GM19351 (cell line): Measurements from ENCODE around the gene RFX8.
"Not testable (repeated sequence)": the region's sequence is repeated elsewhere in the genome, so short reads cannot be mapped to it uniquely, and the experiment has no call there.

Experiments
- ATAC-seq: cut with Tn5 transposase; IDR thresholded peaks from one replicate; pipeline ENCODE4 v1.9.1; 2021; ENCODE audit warnings: mild to moderate bottlenecking, moderate library complexity; ENCODE audit not compliant: unreplicated experiment

Gene RFX8

GRCh38 chr2:101474731-101475384 lies at the start of gene RFX8:
Gene RFX8, minus strand, starts transcription at chr2:101475112. Its CDS starts 8,264 bp downstream, at chr2:101466848.
- ATAC-seq = no peak

DNA sequence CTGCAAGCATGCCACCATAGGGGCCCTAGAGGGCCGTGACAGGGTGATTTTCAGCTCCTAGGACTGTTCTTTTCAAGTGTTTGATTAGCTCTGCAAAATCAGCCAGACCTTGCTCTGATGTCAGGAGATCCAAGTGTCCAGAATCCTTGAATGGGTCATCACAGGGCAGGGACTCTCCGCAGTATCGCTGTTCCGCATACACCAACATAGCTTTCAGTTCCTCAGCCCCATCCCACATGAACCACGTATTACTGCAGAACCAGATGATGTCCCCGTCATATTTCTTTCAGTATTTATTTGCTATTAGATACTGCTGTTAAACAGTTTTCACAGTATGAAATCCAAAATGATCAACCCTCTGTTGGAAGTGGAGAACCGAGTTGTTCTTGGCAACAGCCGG lies 46.6 kb upstream of the RFX8 start:
- no peak for ATAC-seq

GRCh38 chr2:101520246-101520645 lies 45.3 kb upstream of the RFX8 start:
- ATAC-seq = no peak

DNA sequence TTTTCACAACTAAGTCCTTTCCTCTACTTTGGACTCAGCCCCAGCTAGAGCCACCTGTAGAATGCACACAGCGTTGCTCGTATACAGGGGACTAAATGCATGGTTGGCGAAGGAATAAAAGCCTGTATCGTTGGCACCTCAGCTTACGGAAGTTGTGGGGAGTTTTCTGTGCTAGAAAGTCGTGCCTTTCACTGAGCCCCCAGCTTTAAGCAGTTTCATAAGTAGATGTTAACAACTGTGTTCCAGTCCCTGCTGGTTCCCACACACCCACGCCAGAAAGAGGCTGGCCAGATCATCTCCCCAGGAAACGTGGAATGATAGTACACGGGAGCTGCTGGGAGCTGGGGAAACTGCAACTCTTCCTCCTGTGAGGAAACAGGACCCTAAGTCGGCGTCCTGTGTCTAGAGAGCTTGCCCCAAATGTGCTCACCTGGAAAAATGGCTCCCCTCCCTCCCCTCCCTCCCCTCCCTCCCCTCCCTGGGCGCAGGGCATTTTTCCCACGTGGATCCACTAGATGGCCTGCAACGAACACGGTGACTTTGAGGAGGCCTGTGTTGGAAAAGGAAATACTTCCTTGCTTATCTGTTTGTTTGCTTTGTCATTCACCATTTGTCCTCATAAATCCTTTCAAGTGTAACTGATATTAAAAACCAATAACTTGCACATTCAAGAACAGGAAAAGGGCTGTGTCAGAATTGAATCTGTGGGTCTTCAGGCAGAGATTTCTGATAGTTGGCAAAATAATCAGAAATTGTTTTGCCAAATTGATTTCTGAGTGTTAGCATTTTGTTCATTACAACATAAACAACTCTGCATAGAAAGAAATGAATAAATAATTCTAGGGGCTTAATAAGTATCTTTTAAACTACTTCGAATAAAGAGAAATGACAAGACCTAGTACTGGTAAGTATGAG lies 43.9 kb upstream of the RFX8 start:
- no peak for ATAC-seq

DNA sequence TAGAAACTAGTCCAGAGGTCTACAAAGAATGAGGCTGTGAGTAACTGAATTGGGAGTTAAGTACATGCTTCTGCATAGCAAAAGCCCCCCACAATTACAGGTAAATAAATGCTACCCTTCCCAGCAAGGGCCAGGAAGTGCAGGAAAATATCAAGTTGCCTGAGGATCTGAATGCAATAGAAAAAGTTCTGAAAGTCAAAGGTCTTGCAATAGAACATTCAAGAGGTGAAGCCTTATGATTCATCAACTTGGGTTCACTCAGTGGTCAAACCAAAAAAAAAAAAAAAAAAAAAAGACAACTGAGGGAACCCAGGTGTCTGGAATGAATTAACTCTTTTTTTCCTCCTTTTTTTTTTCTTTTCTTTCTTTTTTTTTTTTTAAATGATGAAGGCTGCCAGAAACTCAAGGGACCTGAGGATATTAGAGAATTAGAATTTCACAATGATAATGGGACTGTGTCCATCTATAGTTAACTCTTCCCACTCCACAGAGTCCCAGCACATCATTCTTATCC lies 42.9 kb upstream of the RFX8 start:
- ATAC-seq = no peak

GRCh38 chr2:101516823-101517690 lies 42.1 kb upstream of the RFX8 start:
- no peak for ATAC-seq

- no peak for ATAC-seq
These were observed 41.4 kb upstream of the RFX8 start for GRCh38 chr2:101516349-101516748.

DNA sequence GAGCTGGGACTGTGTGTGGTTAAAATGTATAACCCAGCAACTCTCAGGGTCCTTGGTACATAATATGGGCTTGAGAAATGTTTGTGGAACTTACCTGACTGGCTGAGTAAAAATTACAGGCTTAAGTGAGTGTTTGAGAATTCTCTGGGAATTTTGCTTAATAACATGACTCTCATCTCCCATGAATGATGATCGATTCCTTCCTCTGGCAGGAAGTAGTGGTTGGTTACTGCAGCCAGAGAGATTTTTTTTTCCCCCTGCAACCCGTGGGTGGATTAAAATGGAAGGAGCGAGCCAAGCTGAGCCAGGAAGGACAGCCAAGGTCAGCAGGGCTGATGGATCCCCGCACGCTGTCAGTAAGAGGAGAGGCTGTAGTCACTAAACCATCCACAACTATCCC lies 40.6 kb upstream of the RFX8 start:
- no peak for ATAC-seq

GRCh38 chr2:101512993-101513392 lies 38.1 kb upstream of the RFX8 start:
- no peak for ATAC-seq

DNA sequence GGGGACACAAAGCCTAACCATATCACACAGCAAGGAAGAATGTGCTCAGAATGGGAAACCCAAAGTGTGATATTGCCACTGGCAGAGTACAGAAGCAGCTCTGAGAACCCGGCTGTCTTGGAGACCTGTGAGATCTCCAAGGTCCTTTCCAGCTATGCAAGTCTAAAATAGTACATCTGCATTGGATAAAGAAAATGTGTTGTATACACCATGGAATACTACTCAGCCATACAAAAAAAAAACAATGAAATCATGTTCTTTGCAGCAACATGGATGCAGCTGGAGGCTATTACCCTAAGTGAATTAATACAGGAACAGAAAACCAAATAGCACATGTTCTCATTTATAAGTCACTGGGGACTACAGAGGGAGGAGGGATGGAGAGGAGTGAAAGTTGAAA lies 36.5 kb upstream of the RFX8 start:
- ATAC-seq = no peak

DNA sequence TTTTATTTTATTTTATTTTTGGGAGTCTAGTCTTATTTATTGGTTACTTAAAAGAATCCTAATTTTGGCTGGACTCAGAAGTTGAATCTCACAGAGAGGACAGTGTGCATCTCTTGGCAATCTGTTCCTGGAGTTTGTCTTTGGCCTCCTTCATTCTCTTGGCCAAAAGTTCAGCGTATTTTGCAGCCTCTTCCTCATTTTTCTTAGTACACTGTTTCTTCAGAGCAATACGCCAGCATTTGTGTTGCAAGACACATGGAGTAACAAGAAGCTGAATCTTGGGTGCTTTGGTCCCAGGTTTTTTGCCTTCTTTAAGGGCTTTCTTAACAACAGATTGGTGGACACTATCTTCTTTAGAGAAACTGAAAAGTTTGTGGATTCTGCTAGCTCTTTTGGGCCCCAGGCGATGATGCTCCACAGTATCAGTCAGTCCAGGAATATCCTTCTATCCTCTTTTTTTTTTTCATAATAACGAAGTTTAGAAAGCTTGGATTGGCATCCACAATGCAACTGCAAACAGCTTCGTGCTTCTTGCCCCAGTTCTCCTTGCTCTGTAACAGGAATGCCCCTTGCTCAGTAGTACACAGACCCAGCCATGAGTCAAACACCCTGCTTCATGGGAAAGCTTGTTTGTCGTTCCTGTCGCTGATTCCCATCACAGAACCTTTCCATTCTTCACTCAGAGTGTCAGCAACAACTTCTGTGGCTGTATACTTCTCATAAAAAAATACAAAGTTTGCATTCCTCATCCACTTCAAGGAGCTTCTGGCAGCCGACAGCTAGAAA lies 34.8 kb upstream of the RFX8 start:
- no peak for ATAC-seq

GRCh38 chr2:101508636-101509035 lies 33.7 kb upstream of the RFX8 start:
- ATAC-seq = no peak

DNA sequence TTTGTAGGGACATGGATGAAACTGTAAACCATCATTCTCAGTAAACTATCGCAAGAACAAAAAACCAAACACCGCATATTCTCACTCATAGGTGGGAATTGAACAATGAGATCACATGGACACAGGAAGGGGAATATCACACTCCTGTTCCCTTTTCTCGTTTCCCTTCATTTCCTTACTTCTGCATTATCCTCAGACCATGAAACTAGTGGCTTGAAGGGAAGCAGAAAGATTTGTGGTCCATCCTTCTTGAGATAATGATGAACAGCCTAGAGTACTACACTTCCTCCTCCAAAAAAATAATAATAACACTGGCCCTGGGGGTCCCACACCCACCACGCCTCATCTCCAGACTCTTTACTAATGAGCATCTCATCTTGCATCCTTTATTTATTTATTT lies 30.4 kb upstream of the RFX8 start:
- not testable (repeated sequence) for ATAC-seq

GRCh38 chr2:101504744-101505143 lies 29.8 kb upstream of the RFX8 start:
- not testable (repeated sequence) for ATAC-seq

GRCh38 chr2:101502095-101502494 lies 27.2 kb upstream of the RFX8 start:
- ATAC-seq = no peak

GRCh38 chr2:101501443-101501842 lies 26.5 kb upstream of the RFX8 start:
- ATAC-seq = no peak

- no peak for ATAC-seq
These were observed 25.9 kb upstream of the RFX8 start for GRCh38 chr2:101500860-101501259.

DNA sequence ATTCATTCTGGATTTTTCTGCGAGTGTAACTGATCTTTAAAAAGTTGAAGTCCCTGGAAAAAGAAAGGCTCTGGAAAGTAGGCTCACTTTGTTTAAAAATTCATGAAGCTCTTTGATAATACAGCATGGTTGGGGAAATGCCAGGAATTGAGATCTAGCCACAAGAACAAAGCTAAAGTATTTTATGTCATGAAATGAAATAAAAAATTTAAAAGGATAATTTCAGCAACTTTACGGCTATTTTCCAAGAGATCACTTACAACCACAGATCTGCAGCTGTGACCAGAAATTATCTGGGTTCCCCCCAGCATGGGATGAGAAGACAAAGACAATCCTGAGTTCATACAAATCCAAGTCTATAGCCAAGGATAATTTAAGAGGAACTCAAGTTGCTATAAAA lies 25.3 kb upstream of the RFX8 start:
- no peak for ATAC-seq

DNA sequence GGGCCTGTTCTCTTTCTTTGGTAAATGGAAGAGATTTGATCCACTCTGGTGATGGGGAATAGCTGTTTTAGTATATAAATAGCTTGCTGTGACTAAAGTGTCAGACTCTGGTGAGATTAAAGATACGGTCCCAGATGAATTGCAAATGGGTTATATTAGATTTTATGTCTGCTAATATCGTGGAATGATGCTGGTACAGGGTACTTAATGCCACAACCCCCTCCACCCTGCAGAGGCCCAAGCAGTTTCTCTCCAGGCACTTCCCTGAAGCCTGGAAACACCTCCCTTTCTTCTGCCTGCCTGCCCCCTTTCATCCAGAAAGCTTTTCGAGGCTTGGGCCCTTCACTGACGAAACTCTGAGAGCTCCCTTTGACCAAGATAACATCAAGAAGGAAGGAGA lies 21.4 kb upstream of the RFX8 start:
- ATAC-seq = no peak

GRCh38 chr2:101492936-101493473 lies 18.1 kb upstream of the RFX8 start:
- no peak for ATAC-seq
